HepG2 (cell line): Measurements from ENCODE around the gene PFAS. TPM values are rescaled to one million over a fixed set of nuclear protein-coding genes. Genes with fewer than 3 reads are reported as not detected.
A peak's percentile ranks its signal among the peaks of the same experiment; 100 is the strongest.

Experiments
- ATF6 ChIP-seq: sonication (generic); formaldehyde crosslinking; conservative IDR thresholded peaks from 2 replicates; pipeline ENCODE4 v1.4.0; 2020; ENCODE audit warnings: missing genetic modification reagents
- ATF7-NPFF ChIP-seq: sonication (generic); formaldehyde crosslinking; IDR thresholded peaks from 2 replicates; pipeline ENCODE4 v1.8.1; 2023; ENCODE audit warnings: mild to moderate bottlenecking, low read depth, missing genetic modification reagents, moderate library complexity
- HNF4A ChIP-seq: sonication (generic); formaldehyde crosslinking; IDR thresholded peaks from 2 replicates; pipeline ENCODE4 v1.4.0; 2020; ENCODE audit warnings: missing genetic modification reagents
- IKZF4 ChIP-seq: sonication (generic); formaldehyde crosslinking; IDR thresholded peaks from 2 replicates; pipeline ENCODE4 v1.5.1; 2020; ENCODE audit warnings: borderline replicate concordance, mild to moderate bottlenecking, low read depth, missing genetic modification reagents; ENCODE audit errors: not compliant biosample characterization
- JUND ChIP-seq: sonication (generic); formaldehyde crosslinking; IDR thresholded peaks from 2 replicates; pipeline ENCODE4 v1.8.0; 2022; ENCODE audit warnings: mild to moderate bottlenecking, missing genetic modification reagents
- MEF2D ChIP-seq: sonication (generic); formaldehyde crosslinking; IDR thresholded peaks from 2 replicates; pipeline ENCODE4 v1.5.1; 2020; ENCODE audit warnings: mild to moderate bottlenecking, missing genetic modification reagents
- NPAS2 ChIP-seq: sonication (generic); formaldehyde crosslinking; IDR thresholded peaks from 2 replicates; pipeline ENCODE4 v1.8.0; 2022; ENCODE audit warnings: mild to moderate bottlenecking, missing genetic modification reagents, borderline replicate concordance
- PCBP1 ChIP-seq: fragments of 200-400 bp; formaldehyde crosslinking; IDR thresholded peaks from 2 replicates; pipeline ENCODE4 v1.6.1; 2017; ENCODE audit warnings: mild to moderate bottlenecking, low read depth, low read length, borderline replicate concordance
- PRDM4 ChIP-seq: sonication (generic); formaldehyde crosslinking; IDR thresholded peaks from 2 replicates; pipeline ENCODE4 v1.9.0; 2021; ENCODE audit warnings: missing genetic modification reagents, borderline replicate concordance
- SRSF4 ChIP-seq: fragments of 200-400 bp; formaldehyde crosslinking; IDR thresholded peaks from one replicate; pipeline ENCODE4 v1.6.1; 2018; ENCODE audit warnings: mild to moderate bottlenecking, low read depth, low read length, moderate library complexity; ENCODE audit not compliant: poor library complexity, severe bottlenecking
- STAT5B ChIP-seq: sonication (generic); formaldehyde crosslinking; IDR thresholded peaks from 2 replicates; pipeline ENCODE4 v1.4.0; 2020; ENCODE audit warnings: missing genetic modification reagents
- TERF1 ChIP-seq: sonication (generic); formaldehyde crosslinking; IDR thresholded peaks from 2 replicates; pipeline ENCODE4 v1.8.0; 2022; ENCODE audit warnings: mild to moderate bottlenecking, missing genetic modification reagents, moderate library complexity
- ZFX ChIP-seq: sonication (generic); formaldehyde crosslinking; IDR thresholded peaks from 2 replicates; pipeline ENCODE4 v1.4.0; 2020; ENCODE audit warnings: mild to moderate bottlenecking, low read depth, missing genetic modification reagents, moderate library complexity
- ZMAT3 ChIP-seq: sonication (generic); formaldehyde crosslinking; conservative IDR thresholded peaks from 2 replicates; pipeline ENCODE4 v1.7.0; 2021; ENCODE audit warnings: missing genetic modification reagents
- ZMYM4 ChIP-seq: sonication (generic); formaldehyde crosslinking; IDR thresholded peaks from 2 replicates; pipeline ENCODE4 v1.8.1; 2023; ENCODE audit warnings: mild to moderate bottlenecking, missing genetic modification reagents
- ZNF180 ChIP-seq: sonication (generic); formaldehyde crosslinking; IDR thresholded peaks from 2 replicates; pipeline ENCODE4 v1.4.0; 2020; ENCODE audit warnings: low read depth, missing genetic modification reagents, borderline replicate concordance
- ZNF563 ChIP-seq: sonication (generic); formaldehyde crosslinking; IDR thresholded peaks from 2 replicates; pipeline ENCODE4 v1.8.0; 2022; ENCODE audit warnings: mild to moderate bottlenecking, moderate library complexity, missing genetic modification reagents
- ZNF678 ChIP-seq: sonication (generic); formaldehyde crosslinking; IDR thresholded peaks from 2 replicates; pipeline ENCODE4 v1.4.0; 2020; ENCODE audit warnings: mild to moderate bottlenecking, missing genetic modification reagents
- ZNF747 ChIP-seq: sonication (generic); formaldehyde crosslinking; IDR thresholded peaks from 2 replicates; pipeline ENCODE4 v1.8.1; 2023; ENCODE audit warnings: missing genetic modification reagents, mild to moderate bottlenecking, borderline replicate concordance
- ZNF878 ChIP-seq: sonication (generic); formaldehyde crosslinking; IDR thresholded peaks from 2 replicates; pipeline ENCODE4 v1.8.1; 2023; ENCODE audit warnings: mild to moderate bottlenecking, missing genetic modification reagents, moderate library complexity
- polyA plus RNA-seq, 8 experiments: library from polyadenylated mRNA; depleted of rRNA in 3 of 8; stranded (reverse) in 7 of 8; unstranded in 1 of 8; fragments of >200 nt; fragmentation: Illumina TruSeq in 4 of 8; extraction: Trizol in 4 of 8; gene quantifications; 2 replicates each; pipeline versions ENCODE4 v1.2.1 to v1.2.3, GENCODE V29; 2011 to 2016; ENCODE audit warnings: low read depth in 4 of 8, missing spikeins in 1 of 8, mixed read lengths in 1 of 8; ENCODE audit not compliant: insufficient read depth in 1 of 8
- total RNA-seq, 5 experiments: library from RNA; depleted of rRNA; stranded (reverse); fragments of >200 nt; fragmentation: Illumina TruSeq; extraction: Trizol; gene quantifications; 2 replicates each; pipeline ENCODE4 v1.2.3, GENCODE V29; 2016; ENCODE audit warnings: low read depth in 1 of 5
- TF ChIP-seq, protein P1 (sequence below): IDR thresholded peaks from 2 replicates; pipeline ENCODE4 v1.6.1; 2016; ENCODE audit warnings: low read depth, control low read depth

PFAS gene
- total and polyA plus RNA-seq, 2 of the 13 experiments (the other 11 are each of a cell fraction or from before 2014, with no cell fraction given), result 49.4 to 58.2 TPM

DNA sequence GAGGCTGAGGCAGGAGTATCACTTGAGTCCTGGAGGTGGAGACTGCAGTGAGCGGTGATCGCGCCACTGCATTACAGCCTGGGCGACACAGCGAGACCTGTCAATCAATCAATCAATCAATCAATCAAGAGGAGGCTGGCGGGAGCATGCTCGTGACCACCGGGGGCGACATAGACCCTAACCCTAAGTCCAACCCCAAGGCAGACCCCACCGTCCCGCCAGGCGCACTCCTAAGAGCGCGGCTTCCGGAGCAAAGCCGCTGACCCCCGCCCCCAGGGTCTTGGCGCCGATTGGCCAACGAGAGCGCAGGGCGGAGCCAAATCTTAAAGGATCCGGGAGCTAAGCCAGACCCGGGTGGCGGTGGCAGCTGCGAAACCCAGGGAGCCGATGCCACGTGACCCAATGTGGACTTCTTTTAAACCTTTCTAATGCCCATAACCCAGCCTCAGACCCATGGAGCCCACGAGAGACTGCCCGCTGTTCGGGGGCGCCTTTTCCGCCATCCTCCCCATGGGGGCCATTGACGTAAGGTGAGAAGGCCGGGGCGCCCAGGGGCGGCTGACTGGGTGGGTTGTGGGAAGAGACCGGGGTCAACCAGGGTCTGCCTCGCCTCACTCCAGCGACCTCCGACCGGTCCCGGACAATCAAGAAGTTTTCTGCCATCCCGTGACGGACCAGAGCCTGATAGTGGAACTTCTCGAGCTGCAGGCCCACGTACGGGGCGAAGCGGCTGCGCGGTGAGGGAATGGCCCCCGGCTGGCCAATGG lies 39.4 kb downstream of the PFAS start, which contains the start of gene RANGRF (continued):
- no peak for TF ChIP-seq PRDM4 (CRISPR knock-in tag)
- TF ChIP-seq MEF2D (CRISPR knock-in tag), result peak; percentile 23; the same call in 1 of the 2 replicates
- no peak for TF ChIP-seq PCBP1
- peak; percentile 94 for TF ChIP-seq ZFX (CRISPR knock-in tag)
- TF ChIP-seq SRSF4, result no peak
- TF ChIP-seq NPAS2 (CRISPR knock-in tag), result no peak
- peak; percentile 39; the same call in 1 of the 2 replicates for TF ChIP-seq ZNF563 (CRISPR knock-in tag)
- peak; percentile 19; the same call in 1 of the 2 replicates for TF ChIP-seq ZNF747 (CRISPR knock-in tag)
- no peak for TF ChIP-seq STAT5B (CRISPR knock-in tag)
- TF ChIP-seq, protein P1, sequence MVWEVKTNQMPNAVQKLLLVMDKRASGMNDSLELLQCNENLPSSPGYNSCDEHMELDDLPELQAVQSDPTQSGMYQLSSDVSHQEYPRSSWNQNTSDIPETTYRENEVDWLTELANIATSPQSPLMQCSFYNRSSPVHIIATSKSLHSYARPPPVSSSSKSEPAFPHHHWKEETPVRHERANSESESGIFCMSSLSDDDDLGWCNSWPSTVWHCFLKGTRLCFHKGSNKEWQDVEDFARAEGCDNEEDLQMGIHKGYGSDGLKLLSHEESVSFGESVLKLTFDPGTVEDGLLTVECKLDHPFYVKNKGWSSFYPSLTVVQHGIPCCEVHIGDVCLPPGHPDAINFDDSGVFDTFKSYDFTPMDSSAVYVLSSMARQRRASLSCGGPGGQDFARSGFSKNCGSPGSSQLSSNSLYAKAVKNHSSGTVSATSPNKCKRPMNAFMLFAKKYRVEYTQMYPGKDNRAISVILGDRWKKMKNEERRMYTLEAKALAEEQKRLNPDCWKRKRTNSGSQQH (CRISPR knock-in tag), result no peak; the same call in 1 of the 2 replicates
- no peak for TF ChIP-seq JUND
- 0 out of 2 replicates have a peak, but pooled peaks have one; percentile 60 for TF ChIP-seq ZNF878 (CRISPR knock-in tag)
- TF ChIP-seq ATF6, result peak; percentile 20; the same call in 1 of the 2 replicates
- TF ChIP-seq ATF7-NPFF (CRISPR knock-in tag), result 0 out of 2 replicates have a peak, but pooled peaks have one; percentile 21
- no peak for TF ChIP-seq TERF1 (CRISPR knock-in tag)
- TF ChIP-seq ZNF678 (CRISPR knock-in tag), result no peak; the same call in 1 of the 2 replicates
- TF ChIP-seq HNF4A (CRISPR knock-in tag), result no peak
- 0 out of 2 replicates have a peak, but pooled peaks have one; percentile 23 for TF ChIP-seq ZMAT3 (CRISPR knock-in tag)
- TF ChIP-seq ZMYM4 (CRISPR knock-in tag), result peak; percentile 48
- no peak for TF ChIP-seq ZNF180 (CRISPR knock-in tag)
- no peak for TF ChIP-seq IKZF4 (CRISPR knock-in tag)
